Activated naive CD4-positive, alpha-beta T cell treated with anti-CD3 and anti-CD28 coated beads, Interleukin-2, amount 50 U/mL, for 16 hours (primary cell): ENCODE measurements around the gene LAMC1.
"Not testable (repeated sequence)": the region's sequence is repeated elsewhere in the genome, so short reads cannot be mapped to it uniquely, and the experiment has no call there.

Experiments
- DNase-seq: peaks from one replicate; pipeline ENCODE4 v3.0.0-alpha.2; 2020

LAMC1 gene

DNA sequence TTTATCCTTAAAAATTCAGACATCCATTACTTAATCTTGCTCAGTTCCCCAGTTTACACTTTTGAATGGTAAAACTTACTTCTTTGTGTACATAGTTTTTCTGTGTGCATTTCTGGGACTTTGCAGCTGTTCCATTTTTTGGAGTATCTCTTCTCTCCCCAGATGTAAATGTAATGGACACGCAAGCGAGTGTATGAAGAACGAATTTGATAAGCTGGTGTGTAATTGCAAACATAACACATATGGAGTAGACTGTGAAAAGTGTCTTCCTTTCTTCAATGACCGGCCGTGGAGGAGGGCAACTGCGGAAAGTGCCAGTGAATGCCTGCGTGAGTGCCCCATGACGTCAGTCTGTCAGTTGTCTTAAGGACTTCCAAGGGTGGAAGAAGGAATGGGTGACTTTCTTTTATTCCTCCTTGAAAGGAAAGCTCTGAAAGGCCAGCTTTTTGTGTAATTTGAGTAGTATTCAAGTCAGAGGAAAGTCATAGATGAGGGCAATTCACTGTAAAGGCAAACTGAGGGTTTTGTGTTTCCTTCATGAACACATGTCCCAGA lies 87.2 kb downstream of the LAMC1 start:
- no peak for DNase-seq

- DNase-seq: no peak
Measured at GRCh38 chr1:183114441-183114840, 91.2 kb downstream of the LAMC1 start.

- DNase-seq: no peak
Measured at GRCh38 chr1:183116416-183116815, 93.2 kb downstream of the LAMC1 start.

DNA sequence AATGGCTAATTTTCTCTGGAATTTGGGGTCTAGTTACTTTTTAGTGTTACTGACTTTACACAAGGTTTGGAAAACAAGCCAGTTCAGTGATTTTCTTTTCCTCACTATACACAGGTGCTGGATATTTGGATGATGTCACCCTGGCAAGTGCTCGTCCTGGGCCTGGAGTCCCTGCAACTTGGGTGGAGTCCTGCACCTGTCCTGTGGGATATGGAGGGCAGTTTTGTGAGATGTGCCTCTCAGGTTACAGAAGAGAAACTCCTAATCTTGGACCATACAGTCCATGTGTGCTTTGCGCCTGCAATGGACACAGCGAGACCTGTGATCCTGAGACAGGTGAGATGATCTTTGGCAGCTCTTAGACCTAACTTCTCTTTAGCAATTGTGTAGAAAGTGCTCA lies 98.4 kb downstream of the LAMC1 start:
- no peak for DNase-seq

DNA sequence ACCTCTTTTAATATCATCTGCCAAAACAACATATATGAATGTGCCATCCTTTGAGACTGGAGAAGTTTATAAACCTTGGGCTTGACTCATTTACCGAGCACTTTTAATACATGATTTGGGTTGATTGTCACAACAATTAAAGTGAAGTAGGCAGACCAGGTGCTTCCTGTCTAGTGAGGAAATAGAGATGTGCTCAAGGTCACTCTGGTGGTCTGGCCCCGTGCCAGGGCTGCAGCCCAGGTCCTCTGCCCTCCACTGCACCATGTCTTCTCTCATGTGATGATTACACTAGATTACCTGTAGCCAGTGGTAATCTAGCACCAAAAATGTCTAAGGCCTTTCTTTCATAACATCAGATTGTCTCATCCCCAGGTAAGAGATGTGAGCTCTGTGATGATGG lies 101.0 kb downstream of the LAMC1 start:
- DNase-seq: no peak

- DNase-seq: no peak
Measured at GRCh38 chr1:183125279-183125999, 102.2 kb downstream of the LAMC1 start.

GRCh38 chr1:183126000-183126366 lies 102.8 kb downstream of the LAMC1 start:
- DNase-seq: no peak

GRCh38 chr1:183126528-183126927 lies 103.3 kb downstream of the LAMC1 start:
- no peak for DNase-seq

GRCh38 chr1:183129921-183130690 lies 106.9 kb downstream of the LAMC1 start:
- DNase-seq: no peak

DNA sequence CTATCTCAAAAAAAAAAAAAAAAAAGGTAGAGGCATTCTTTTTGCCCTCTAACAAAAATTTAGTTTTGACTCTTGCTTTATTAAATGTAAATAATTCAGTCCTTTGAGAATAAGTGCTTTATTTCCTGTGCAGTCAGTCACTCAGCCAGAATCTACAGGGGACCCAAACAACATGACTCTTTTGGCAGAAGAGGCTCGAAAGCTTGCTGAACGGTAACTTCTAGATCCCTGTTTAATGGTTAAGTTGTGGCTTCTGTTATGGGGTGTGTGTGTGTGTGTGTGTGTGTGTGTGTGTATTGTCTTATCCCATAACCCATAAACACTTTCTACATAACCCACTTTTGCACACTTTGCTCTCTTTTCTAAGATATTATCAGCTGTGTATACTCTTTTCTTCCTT lies 107.9 kb downstream of the LAMC1 start:
- no peak for DNase-seq

GRCh38 chr1:183135336-183135735 lies 112.1 kb downstream of the LAMC1 start:
- DNase-seq: no peak

- no peak for DNase-seq
Measured at GRCh38 chr1:183137782-183138181, 114.6 kb downstream of the LAMC1 start.

DNA sequence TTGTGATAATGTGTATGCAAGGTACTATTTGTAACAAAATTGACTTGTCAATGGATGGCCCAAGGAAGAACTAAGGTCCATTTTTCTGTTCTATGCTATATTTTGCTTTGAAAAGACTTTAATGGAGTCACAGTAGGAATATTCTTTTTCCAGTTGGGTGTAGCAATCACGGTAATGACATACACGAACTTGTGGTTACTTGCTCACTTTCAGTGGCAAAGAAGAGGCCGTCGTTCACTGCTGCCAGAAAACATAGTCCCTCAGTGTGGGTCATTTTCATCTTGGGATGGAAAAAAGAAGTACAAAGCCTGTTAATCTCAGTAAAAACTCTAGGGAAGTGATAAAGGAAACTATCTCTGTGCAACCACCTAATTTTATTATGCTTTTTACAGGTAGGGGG lies 115.1 kb downstream of the LAMC1 start:
- no peak for DNase-seq

DNA sequence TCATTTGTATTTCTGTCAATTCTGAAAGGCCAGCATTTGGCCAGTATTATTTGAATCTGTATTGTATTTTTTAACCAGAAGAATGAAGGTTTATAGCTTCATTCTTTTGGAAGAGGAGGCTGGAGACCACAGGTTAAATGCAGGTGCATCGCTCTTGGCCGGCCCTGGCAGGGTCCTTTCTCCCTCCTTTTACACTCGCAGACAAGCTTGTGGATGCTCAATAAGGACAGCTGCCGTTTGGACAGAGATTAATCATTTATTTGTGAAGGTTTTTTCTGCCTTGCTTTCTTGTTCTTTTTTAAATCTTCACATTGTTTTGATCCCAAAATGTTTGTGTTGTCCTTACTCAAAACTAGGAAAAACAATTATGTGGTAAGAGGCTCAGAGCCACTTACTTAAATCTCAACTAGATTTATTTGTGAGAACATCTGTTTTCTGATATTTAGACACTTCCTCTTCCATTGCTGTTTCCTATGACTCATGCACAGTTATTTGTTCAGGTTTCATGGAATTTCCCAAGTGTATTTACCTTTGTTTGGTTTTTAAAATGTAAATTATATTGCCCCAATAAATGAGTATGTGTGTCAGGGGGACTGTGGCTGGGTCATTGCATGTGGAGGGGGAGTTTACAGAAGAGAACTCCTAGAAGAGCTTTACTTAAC lies 116.2 kb downstream of the LAMC1 start:
- DNase-seq: no peak

- no peak for DNase-seq
Measured at GRCh38 chr1:183140633-183141032, 117.4 kb downstream of the LAMC1 start.

GRCh38 chr1:183142171-183142570 lies 119.0 kb downstream of the LAMC1 start:
- no peak for DNase-seq

DNA sequence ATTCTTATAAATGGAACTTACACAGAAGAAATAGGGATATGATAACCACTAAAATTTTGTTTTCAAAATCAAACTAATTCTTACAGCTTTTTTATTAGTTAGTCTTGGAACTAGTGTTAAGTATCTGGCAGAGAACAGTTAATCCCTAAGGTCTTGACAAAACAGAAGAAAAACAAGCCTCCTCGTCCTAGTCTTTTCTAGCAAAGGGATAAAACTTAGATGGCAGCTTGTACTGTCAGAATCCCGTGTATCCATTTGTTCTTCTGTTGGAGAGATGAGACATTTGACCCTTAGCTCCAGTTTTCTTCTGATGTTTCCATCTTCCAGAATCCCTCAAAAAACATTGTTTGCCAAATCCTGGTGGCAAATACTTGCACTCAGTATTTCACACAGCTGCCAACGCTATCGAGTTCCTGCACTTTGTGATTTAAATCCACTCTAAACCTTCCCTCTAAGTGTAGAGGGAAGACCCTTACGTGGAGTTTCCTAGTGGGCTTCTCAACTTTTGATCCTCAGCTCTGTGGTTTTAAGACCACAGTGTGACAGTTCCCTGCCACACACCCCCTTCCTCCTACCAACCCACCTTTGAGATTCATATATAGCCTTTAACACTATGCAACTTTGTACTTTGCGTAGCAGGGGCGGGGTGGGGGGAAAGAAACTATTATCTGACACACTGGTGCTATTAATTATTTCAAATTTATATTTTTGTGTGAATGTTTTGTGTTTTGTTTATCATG lies 120.5 kb downstream of the LAMC1 start:
- no peak for DNase-seq

GRCh38 chr1:183144752-183145151 lies 121.5 kb downstream of the LAMC1 start:
- no peak for DNase-seq

- DNase-seq: no peak
Measured at GRCh38 chr1:183147735-183148134, 124.5 kb downstream of the LAMC1 start.

- DNase-seq: no peak
Measured at GRCh38 chr1:183148599-183148998, 125.4 kb downstream of the LAMC1 start.

DNA sequence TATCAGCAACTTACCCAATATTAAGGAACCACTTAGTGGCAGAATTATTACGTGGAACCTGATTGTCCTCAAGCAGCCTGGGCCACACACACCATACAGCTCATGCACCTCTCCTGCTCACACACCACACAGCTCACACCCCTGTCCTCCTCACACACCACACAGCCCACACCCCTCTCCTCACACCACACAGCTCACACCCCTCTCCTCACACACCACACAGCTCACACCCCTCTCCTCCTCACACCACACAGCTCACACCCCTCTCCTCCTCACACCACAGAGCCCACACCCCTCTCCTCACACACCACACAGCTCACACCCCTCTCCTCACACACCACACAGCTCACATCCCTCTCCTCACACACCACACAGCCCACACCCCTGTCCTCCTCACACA lies 126.1 kb downstream of the LAMC1 start:
- no peak for DNase-seq

DNA sequence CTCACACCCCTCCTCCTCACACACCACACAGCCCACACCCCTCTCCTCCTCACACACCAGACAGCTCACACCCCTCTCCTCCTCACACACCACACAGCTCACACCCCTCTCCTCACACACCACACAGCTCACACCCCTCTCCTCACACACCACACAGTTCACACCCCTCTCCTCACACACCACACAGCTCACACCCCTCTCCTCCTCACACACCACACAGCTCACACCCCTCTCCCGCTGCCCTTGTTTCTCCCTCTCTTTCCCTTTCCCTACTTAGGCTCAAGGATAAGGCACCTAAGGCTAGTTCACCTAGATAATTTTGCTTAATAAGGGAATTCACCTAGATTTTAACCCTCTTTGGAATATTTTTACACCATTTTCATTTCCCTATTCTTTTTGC lies 126.8 kb downstream of the LAMC1 start:
- not testable (repeated sequence) for DNase-seq

GRCh38 chr1:183150445-183150844 lies 127.2 kb downstream of the LAMC1 start:
- no peak for DNase-seq
